Natural killer cell (primary cell): ENCODE data around the gene GGTA1. TPM values are rescaled to one million over a fixed set of nuclear protein-coding genes. Genes with fewer than 3 reads are reported as not detected.

ENCODE experiments used
- ATAC-seq, 3 donors: fragments of 150-1000 bp in 2 of 3; fragments of 200-7000 bp in 1 of 3; cut with Tn5 transposase; 1 replicate in 1 of 3; 2 replicates in 2 of 3; pipeline ENCODE4 v1.10.0; 2021; ENCODE audit warnings: mild to moderate bottlenecking in 2 of 3, moderate library complexity in 2 of 3
- DNase-seq, 2 donors: peaks; one replicate each; pipeline versions ENCODE4 v3.0.0 to v3.0.0-alpha.2; 2013 to 2021; ENCODE audit warnings: mixed read lengths in 1 of 2
- H3K27ac ChIP-seq: one replicate; pipeline ENCODE4 v1.5.1; 2013; ENCODE audit warnings: mild to moderate bottlenecking, low read length
- H3K27me3 ChIP-seq: one replicate; pipeline ENCODE4 v1.6.1; 2013; ENCODE audit warnings: low read length; ENCODE audit not compliant: control insufficient read depth, insufficient read depth
- H3K36me3 ChIP-seq: one replicate; pipeline ENCODE4 v1.6.1; 2013; ENCODE audit warnings: low read length; ENCODE audit not compliant: control insufficient read depth, insufficient read depth
- H3K4me1 ChIP-seq: one replicate; pipeline ENCODE4 v1.6.1; 2013; ENCODE audit warnings: low read length; ENCODE audit not compliant: control insufficient read depth, insufficient read depth
- H3K4me3 ChIP-seq: one replicate; pipeline ENCODE4 v1.5.1; 2013; ENCODE audit warnings: low read length
- H3K9me3 ChIP-seq: one replicate; pipeline ENCODE4 v1.6.1; 2013; ENCODE audit warnings: low read length; ENCODE audit not compliant: control insufficient read depth, insufficient read depth
- H3K27ac Mint-ChIP-seq, 2 donors: one replicate each; pipeline ENCODE4 v1.8.0; 2022; ENCODE audit warnings: mild to moderate bottlenecking in 2 of 2, mixed read lengths in 2 of 2, moderate library complexity in 1 of 2
- H3K27me3 Mint-ChIP-seq, 2 donors: one replicate each; pipeline ENCODE4 v1.8.0; 2022; ENCODE audit warnings: low read depth in 2 of 2, mixed read lengths in 2 of 2
- H3K36me3 Mint-ChIP-seq: one replicate; pipeline ENCODE4 v1.8.0; 2022; ENCODE audit warnings: mixed read lengths
- H3K4me1 Mint-ChIP-seq, 2 donors: one replicate each; pipeline ENCODE4 v1.8.0; 2022; ENCODE audit warnings: mixed read lengths in 2 of 2
- H3K4me3 Mint-ChIP-seq: one replicate; pipeline ENCODE4 v1.8.0; 2022; ENCODE audit warnings: mild to moderate bottlenecking, moderate library complexity, mixed read lengths
- H3K9me3 Mint-ChIP-seq, 2 donors: one replicate each; pipeline ENCODE4 v1.8.0; 2022; ENCODE audit warnings: mixed read lengths in 2 of 2
- WGBS: methylation state at CpG from one replicate; pipeline ENCODE4 v1.1.7; 2013; ENCODE audit warnings: missing lambda C conversion rate; ENCODE audit not compliant: insufficient coverage; 5-methylcytosine and 5-hydroxymethylcytosine counted together
- intact Hi-C: fragments of 100-400 bp; cut with micrococcal nuclease; formaldehyde crosslinking; loops from one replicate; pipeline ENCODE4 v1.14.2; 2022
- total RNA-seq, 4 donors: library from RNA; stranded (reverse); fragments of 120-200 nt in 1 of 4; gene quantifications; one replicate each; pipeline versions ENCODE4 v1.2.3 to v1.2.4, GENCODE V29; 2013 to 2022
- TF ChIP-seq, protein P1 (sequence below): fragments of 200-600 bp; IDR thresholded peaks from one replicate; pipeline ENCODE4 v1.8.0; 2022; ENCODE audit warnings: antibody characterized with exemption

GGTA1 gene
- total RNA-seq, 3 donors from 2014 or later (not counting 1 experiment from before 2014, with no cell fraction given) = 0.23 to 0.87 (median 0.55) TPM

DNA sequence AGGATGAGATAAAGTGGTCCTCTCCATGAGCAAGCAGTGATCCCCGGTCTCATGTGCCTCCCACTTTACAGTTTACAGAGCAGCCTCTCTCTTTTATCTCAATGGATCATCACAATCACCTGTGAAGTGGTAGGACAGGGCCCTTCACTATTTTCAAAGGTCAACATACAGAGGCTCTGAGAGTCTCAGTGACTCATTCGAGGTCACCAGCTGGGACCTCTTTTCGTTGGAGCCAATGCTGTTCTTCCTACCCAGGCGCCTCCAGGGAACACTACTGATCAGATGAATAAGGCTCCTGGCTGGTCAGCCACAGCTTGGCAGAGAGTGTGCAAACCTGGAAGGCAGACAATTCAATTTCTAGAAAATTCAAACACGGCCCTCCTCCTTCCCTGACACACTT lies 16.6 kb downstream of the GGTA1 start:
- Histone ChIP-seq H3K27me3 (no peaks in the 10 kb centered on the region), H3K4me3 (no peak overlapping the region), H3K9me3 (no peaks in the 10 kb centered on the region), H3K36me3 (no peaks in the 10 kb centered on the region), H3K4me1 (peaks cover 21% of the 10 kb centered on the region), H3K27ac (no peak overlapping the region)
- no peak overlapping the region for H3K27ac Mint-ChIP-seq
- intact Hi-C loops = no loop called here
- TF ChIP-seq, protein P1, sequence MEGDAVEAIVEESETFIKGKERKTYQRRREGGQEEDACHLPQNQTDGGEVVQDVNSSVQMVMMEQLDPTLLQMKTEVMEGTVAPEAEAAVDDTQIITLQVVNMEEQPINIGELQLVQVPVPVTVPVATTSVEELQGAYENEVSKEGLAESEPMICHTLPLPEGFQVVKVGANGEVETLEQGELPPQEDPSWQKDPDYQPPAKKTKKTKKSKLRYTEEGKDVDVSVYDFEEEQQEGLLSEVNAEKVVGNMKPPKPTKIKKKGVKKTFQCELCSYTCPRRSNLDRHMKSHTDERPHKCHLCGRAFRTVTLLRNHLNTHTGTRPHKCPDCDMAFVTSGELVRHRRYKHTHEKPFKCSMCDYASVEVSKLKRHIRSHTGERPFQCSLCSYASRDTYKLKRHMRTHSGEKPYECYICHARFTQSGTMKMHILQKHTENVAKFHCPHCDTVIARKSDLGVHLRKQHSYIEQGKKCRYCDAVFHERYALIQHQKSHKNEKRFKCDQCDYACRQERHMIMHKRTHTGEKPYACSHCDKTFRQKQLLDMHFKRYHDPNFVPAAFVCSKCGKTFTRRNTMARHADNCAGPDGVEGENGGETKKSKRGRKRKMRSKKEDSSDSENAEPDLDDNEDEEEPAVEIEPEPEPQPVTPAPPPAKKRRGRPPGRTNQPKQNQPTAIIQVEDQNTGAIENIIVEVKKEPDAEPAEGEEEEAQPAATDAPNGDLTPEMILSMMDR = no peak
- no peak overlapping the region for H3K4me3 Mint-ChIP-seq
- H3K27me3 Mint-ChIP-seq = no peaks in the 10 kb centered on the region
- H3K9me3 Mint-ChIP-seq = no peaks in the 10 kb centered on the region
- 83% methylated on average over 5 of the region's 5 CpGs for WGBS
- no peak for ATAC-seq
- DNase-seq = no peak
- no peaks in the 10 kb centered on the region for H3K4me1 Mint-ChIP-seq
- H3K36me3 Mint-ChIP-seq = no peaks in the 10 kb centered on the region

DNA sequence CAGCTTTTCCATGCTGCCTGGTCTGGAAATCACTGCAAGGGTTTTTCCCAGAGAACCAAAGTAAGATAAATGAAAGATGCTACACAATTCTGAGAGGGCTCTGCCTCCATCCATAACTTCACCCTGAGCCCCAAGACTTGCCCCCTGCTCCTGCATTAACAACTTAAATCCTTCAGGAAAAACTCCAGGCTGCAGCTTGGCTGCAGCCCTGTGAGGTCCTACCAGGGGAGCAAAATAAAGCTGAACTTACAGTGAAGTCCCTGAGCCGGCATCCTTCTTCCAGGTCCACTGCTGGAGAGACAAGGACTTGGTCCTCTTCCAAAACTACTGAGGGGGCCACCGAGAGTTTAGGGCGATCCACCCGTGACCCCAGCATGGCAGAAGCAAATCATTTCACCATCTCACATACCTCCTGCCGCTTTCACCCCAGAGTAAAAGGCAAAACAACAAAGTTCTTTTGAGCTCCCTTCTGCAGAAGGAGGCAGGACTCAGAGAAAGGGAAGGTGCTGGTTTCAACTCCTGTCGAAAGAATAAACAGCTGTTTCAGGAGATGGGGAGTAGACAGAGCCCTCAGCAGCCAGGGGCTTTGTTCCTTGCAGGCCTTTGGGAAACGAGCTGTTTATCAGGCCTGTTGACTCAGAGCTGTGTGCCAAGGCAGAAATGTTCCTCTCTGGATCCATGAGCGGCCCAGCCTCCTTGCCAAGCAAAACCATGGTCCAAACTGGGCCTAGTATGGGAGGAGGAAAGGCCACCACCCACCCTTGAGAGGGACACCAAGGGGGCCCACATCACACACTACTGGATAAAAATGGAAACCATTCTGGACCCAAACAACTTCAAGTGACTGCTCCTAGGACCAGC lies 20.6 kb downstream of the GGTA1 start:
- DNase-seq (no peak), ATAC-seq (no peak)
- Histone ChIP-seq H3K36me3 (no peaks in the 10 kb centered on the region), H3K27me3 (no peaks in the 10 kb centered on the region), H3K4me3 (no peak overlapping the region), H3K4me1 (no peaks in the 10 kb centered on the region), H3K27ac (no peak overlapping the region), H3K9me3 (no peaks in the 10 kb centered on the region)
- intact Hi-C loops = no loop called here
- Mint-ChIP-seq H3K27ac (no peak overlapping the region), H3K9me3 (no peaks in the 10 kb centered on the region), H3K27me3 (peaks cover 0 to 3% of the 10 kb centered on the region in 2 donors), H3K4me3 (no peak overlapping the region), H3K36me3 (no peaks in the 10 kb centered on the region), H3K4me1 (no peaks in the 10 kb centered on the region)
- WGBS = 77% methylated on average over 8 of the region's 8 CpGs
- TF ChIP-seq, protein P1 = no peak

DNA sequence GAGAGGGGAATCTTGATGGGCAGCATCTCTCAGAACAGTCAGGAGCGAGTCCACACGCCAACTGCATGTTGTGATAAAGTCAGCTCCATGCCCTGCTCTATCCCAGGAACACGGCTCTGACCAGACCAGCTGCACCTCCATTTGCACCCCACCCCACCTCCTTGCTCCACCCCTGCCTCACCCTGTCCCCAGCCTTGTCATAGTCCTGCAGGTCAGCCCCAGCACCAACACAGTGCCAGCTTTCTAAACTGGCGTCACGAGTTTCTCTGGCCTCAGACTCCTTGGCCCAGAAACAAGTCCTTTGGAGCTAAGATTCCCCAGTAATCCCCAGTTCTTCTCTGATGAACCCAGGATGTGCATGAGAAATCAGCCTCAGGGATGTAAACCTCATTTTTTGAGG lies 23.5 kb downstream of the GGTA1 start:
- no peaks in the 10 kb centered on the region for H3K4me1 ChIP-seq
- H3K36me3 ChIP-seq = no peaks in the 10 kb centered on the region
- no peaks in the 10 kb centered on the region for H3K9me3 ChIP-seq
- no peak overlapping the region for H3K27ac ChIP-seq
- H3K36me3 Mint-ChIP-seq = no peaks in the 10 kb centered on the region
- H3K9me3 Mint-ChIP-seq = no peaks in the 10 kb centered on the region
- WGBS = 91% methylated on average over 5 of the region's 5 CpGs
- DNase-seq (no peak), ATAC-seq (no peak)
- no peak overlapping the region for H3K4me3 Mint-ChIP-seq
- H3K27me3 ChIP-seq = no peaks in the 10 kb centered on the region
- no peak overlapping the region for H3K27ac Mint-ChIP-seq
- H3K27me3 Mint-ChIP-seq = peaks cover 0 to 3% of the 10 kb centered on the region in 2 donors
- no peak overlapping the region for H3K4me3 ChIP-seq
- TF ChIP-seq, protein P1 = no peak
- H3K4me1 Mint-ChIP-seq = no peaks in the 10 kb centered on the region
- intact Hi-C loops = no loop called here
